Measurements from ENCODE around the gene RALGPS1. TPM values are rescaled to one million over a fixed set of nuclear protein-coding genes. Genes with fewer than 3 reads are reported as not detected.

The RALGPS1 gene
- polyA plus RNA-seq, 3 donors: 0.60 to 4.6 (median 1.3) TPM

DNA sequence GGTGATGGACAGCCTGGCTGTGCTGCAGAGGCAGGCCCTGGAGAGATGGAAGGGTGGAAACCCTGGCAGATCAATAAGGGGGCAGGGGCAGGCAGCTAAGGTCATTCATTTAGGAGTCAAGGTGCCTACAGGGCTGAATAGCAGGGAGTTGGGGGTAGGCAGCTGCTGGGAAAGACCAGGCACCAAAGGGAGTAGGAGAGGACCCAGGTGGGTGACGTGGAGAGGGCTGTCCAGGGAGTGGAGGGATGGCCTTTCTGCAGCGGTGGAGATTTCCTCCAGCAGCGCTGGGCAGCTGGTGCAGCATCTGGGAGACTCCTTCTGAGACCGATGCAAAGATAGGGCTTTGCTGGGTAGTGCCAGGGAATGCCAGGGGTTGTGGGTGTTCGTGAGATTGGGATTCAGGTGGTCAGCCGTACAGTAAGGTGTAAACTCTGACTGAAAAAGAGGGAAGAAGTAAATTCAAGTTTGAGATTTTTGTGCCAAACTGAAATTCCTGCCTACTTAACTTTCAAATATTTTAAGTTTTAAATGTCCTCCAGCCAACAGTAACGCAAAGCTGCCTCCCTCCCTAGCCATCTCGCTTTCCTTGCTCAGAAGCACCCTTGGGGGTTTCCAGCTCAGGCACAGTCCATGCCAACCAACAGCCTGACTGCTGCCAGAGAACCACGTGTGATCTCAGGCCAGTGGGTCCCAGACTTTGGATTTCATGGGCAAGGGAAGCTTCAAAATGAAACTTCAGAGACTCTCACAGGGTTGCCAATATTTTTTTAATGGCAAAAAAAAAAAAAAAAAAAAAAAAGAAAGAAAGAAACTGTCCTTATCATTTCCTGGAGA, 226.5 kb downstream of the RALGPS1 start:
- Mint-ChIP-seq H3K36me3 (no peaks in the 10 kb centered on the region), H3K27me3 (ENCODE audit: low read depth in 3 of 3) (peaks cover 8 to 21% (median 11%) of the 10 kb centered on the region in 3 donors), H3K4me3 (peak overlapping the region in 1 of 2 donors; percentile 36), H3K4me1 (no peaks in the 10 kb centered on the region), H3K9me3 (peaks cover 0 to 2% (median 0%) of the 10 kb centered on the region in 7 donors), H3K27ac (no peak overlapping the region)
- intact Hi-C loops (cut with micrococcal nuclease): no loop called here
- 88% methylated on average over 8 of the region's 9 CpGs for WGBS (ENCODE audit: insufficient coverage)
- H3K4me1 ChIP-seq (ENCODE audit: control insufficient read depth in 1 of 2, insufficient read depth in 2 of 2, low read length in 2 of 2): no peaks in the 10 kb centered on the region
- TF ChIP-seq, protein P1, sequence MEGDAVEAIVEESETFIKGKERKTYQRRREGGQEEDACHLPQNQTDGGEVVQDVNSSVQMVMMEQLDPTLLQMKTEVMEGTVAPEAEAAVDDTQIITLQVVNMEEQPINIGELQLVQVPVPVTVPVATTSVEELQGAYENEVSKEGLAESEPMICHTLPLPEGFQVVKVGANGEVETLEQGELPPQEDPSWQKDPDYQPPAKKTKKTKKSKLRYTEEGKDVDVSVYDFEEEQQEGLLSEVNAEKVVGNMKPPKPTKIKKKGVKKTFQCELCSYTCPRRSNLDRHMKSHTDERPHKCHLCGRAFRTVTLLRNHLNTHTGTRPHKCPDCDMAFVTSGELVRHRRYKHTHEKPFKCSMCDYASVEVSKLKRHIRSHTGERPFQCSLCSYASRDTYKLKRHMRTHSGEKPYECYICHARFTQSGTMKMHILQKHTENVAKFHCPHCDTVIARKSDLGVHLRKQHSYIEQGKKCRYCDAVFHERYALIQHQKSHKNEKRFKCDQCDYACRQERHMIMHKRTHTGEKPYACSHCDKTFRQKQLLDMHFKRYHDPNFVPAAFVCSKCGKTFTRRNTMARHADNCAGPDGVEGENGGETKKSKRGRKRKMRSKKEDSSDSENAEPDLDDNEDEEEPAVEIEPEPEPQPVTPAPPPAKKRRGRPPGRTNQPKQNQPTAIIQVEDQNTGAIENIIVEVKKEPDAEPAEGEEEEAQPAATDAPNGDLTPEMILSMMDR (IDR thresholded peaks at IDR 0.05): no peak
- H3K9ac ChIP-seq (ENCODE audit: insufficient read depth, low read length, poor library complexity, severe bottlenecking): no peak overlapping the region
- H3K4me3 ChIP-seq (replicated peaks in 1 of 3; ENCODE audit: low read depth in 2 of 3, low read length in 3 of 3): no peak overlapping the region
- no peaks in the 10 kb centered on the region for H3K9me3 ChIP-seq (replicated peaks in 1 of 2; ENCODE audit: control insufficient read depth in 1 of 2, insufficient read depth in 1 of 2, low read length in 2 of 2)
- H3K36me3 ChIP-seq (replicated peaks in 1 of 2; ENCODE audit: control insufficient read depth in 1 of 2, insufficient read depth in 2 of 2, low read length in 2 of 2): no peaks in the 10 kb centered on the region
- no peaks in the 10 kb centered on the region for H4K20me1 ChIP-seq (ENCODE audit: insufficient read depth, low read length)
- H3K27ac ChIP-seq (ENCODE audit: low read depth in 1 of 2, low read length in 2 of 2): no peak overlapping the region
- H3K27me3 ChIP-seq (ENCODE audit: control insufficient read depth in 2 of 2, insufficient read depth in 2 of 2, low read length in 2 of 2): no peaks in the 10 kb centered on the region
- no peaks in the 10 kb centered on the region for H3K79me2 ChIP-seq (ENCODE audit: insufficient read depth, low read length)
- DNase-seq: no peak
- no peak overlapping the region for H3K4me2 ChIP-seq (replicated peaks; ENCODE audit: extremely low read depth, low read length, poor library complexity, severe bottlenecking)
- no peak overlapping the region for H2AFZ ChIP-seq (ENCODE audit: insufficient read depth, low read depth, low read length, poor library complexity, severe bottlenecking)

DNA sequence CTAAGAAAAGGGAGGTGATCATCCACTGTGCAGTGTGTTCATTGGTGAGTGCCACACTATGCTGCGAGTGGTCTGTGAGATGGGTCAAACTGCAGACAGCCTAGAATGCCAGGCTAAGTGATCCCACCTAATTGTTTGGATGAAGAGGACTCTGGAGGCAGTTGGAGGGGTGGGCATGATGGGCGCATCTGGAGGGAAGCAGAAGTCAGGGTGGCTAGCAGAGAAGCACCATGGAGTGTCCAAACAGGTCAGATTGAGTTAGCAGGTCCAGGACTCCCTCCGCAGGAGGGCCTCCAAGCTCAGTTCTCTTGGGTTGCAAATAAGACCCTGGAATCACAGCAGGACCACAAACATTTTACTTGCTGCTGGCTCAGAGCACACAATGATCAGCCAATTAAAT, 227.7 kb downstream of the RALGPS1 start:
- WGBS (ENCODE audit: insufficient coverage): 100% methylated on average over 3 of the region's 3 CpGs
- intact Hi-C loops (cut with micrococcal nuclease): no loop called here
- DNase-seq: no peak
- no peaks in the 10 kb centered on the region for H3K9me3 ChIP-seq (replicated peaks in 1 of 2; ENCODE audit: control insufficient read depth in 1 of 2, insufficient read depth in 1 of 2, low read length in 2 of 2)
- no peak overlapping the region for H3K9ac ChIP-seq (ENCODE audit: insufficient read depth, low read length, poor library complexity, severe bottlenecking)
- H3K27me3 ChIP-seq (ENCODE audit: control insufficient read depth in 2 of 2, insufficient read depth in 2 of 2, low read length in 2 of 2): no peaks in the 10 kb centered on the region
- H3K36me3 Mint-ChIP-seq: no peaks in the 10 kb centered on the region
- H3K27me3 Mint-ChIP-seq (ENCODE audit: low read depth in 3 of 3): peaks cover 4 to 20% (median 10%) of the 10 kb centered on the region in 3 donors
- no peaks in the 10 kb centered on the region for H3K4me1 Mint-ChIP-seq
- H3K79me2 ChIP-seq (ENCODE audit: insufficient read depth, low read length): no peaks in the 10 kb centered on the region
- H3K36me3 ChIP-seq (replicated peaks in 1 of 2; ENCODE audit: control insufficient read depth in 1 of 2, insufficient read depth in 2 of 2, low read length in 2 of 2): no peaks in the 10 kb centered on the region
- H3K9me3 Mint-ChIP-seq: peaks cover 0 to 5% (median under 1%) of the 10 kb centered on the region in 7 donors
- H2AFZ ChIP-seq (ENCODE audit: insufficient read depth, low read depth, low read length, poor library complexity, severe bottlenecking): no peak overlapping the region
- peak overlapping the region in 2 of 7 donors; percentile 19 to 51 for H3K27ac Mint-ChIP-seq
- H3K4me3 Mint-ChIP-seq: peak overlapping the region in 1 of 2 donors; percentile 1
- TF ChIP-seq, protein P1 (IDR thresholded peaks at IDR 0.05): no peak
- H3K4me3 ChIP-seq (replicated peaks in 1 of 3; ENCODE audit: low read depth in 2 of 3, low read length in 3 of 3): no peak overlapping the region
- H3K27ac ChIP-seq (ENCODE audit: low read depth in 1 of 2, low read length in 2 of 2): no peak overlapping the region
- no peak overlapping the region for H3K4me2 ChIP-seq (replicated peaks; ENCODE audit: extremely low read depth, low read length, poor library complexity, severe bottlenecking)
- no peaks in the 10 kb centered on the region for H4K20me1 ChIP-seq (ENCODE audit: insufficient read depth, low read length)
- H3K4me1 ChIP-seq (ENCODE audit: control insufficient read depth in 1 of 2, insufficient read depth in 2 of 2, low read length in 2 of 2): no peaks in the 10 kb centered on the region

Data from CD14-positive monocyte (primary cell).